Fibroblast of lung (primary cell): ENCODE results near the gene ALS2.

ENCODE experiments used
- EZH2 ChIP-seq: IDR thresholded peaks from 2 replicates; pipeline ENCODE4 v1.5.1; 2012; ENCODE audit warnings: low read length, control low read depth, mild to moderate bottlenecking; ENCODE audit errors: missing control alignments
- TF ChIP-seq, protein P1 (sequence below), 2 donors: IDR thresholded peaks in 1 of 2; conservative IDR thresholded peaks in 1 of 2; 1 replicate in 1 of 2; 2 replicates in 1 of 2; pipeline ENCODE4 v1.5.1; 2011 to 2012; ENCODE audit warnings: low read length in 2 of 2, control low read depth in 1 of 2, inconsistent platforms in 1 of 2, low read depth in 1 of 2, mild to moderate bottlenecking in 1 of 2

DNA sequence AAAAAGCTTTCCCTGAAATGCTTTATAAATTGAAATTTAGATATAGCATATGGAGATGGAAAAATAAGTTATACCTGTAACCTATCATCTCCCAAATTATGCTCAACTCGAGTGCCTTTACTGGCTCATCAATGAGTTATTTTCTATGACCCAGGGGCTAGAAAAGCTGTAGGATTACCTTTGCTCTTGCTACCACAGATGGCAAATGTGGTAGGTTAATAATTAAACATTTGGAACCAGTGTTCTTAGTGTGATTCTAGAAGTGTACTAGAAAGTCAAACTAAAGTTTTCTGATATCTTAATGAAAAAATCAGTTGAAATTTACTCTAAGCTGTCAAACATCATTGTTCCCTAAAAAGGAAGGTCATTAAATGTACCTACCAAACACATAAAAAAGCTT lies 22.5 kb downstream of the ALS2 start:
- TF ChIP-seq, protein P1, sequence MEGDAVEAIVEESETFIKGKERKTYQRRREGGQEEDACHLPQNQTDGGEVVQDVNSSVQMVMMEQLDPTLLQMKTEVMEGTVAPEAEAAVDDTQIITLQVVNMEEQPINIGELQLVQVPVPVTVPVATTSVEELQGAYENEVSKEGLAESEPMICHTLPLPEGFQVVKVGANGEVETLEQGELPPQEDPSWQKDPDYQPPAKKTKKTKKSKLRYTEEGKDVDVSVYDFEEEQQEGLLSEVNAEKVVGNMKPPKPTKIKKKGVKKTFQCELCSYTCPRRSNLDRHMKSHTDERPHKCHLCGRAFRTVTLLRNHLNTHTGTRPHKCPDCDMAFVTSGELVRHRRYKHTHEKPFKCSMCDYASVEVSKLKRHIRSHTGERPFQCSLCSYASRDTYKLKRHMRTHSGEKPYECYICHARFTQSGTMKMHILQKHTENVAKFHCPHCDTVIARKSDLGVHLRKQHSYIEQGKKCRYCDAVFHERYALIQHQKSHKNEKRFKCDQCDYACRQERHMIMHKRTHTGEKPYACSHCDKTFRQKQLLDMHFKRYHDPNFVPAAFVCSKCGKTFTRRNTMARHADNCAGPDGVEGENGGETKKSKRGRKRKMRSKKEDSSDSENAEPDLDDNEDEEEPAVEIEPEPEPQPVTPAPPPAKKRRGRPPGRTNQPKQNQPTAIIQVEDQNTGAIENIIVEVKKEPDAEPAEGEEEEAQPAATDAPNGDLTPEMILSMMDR (conservative IDR thresholded peaks at IDR 0.05 in 1 of 2, IDR thresholded peaks at IDR 0.05 in 1 of 2; ENCODE audit: low read depth in 1 of 2, low read length in 2 of 2): no peak
- TF ChIP-seq EZH2: no peak
